Body of pancreas (tissue), 4 donors: ENCODE results near the gene ZBTB20. TPM values are rescaled to one million over a fixed set of nuclear protein-coding genes. Genes with fewer than 3 reads are reported as not detected.

ENCODE experiments used
- ATAC-seq: fragments of 150-250 bp; one replicate; pipeline ENCODE4 v1.9.1; 2016
- DNase-seq, 4 donors: peaks; one replicate each; pipeline ENCODE4 v3.0.0-alpha.2; 2019
- H3K27ac ChIP-seq, 4 donors: fragments of 200-600 bp; sonication (generic); 1 replicate in 3 of 4; 2 replicates in 1 of 4; pipeline versions ENCODE4 v1.5.1 to v1.6.1; 2016 to 2019; ENCODE audit warnings: mild to moderate bottlenecking in 1 of 4, mixed read lengths in 1 of 4, moderate library complexity in 1 of 4
- H3K27me3 ChIP-seq, 2 donors: fragments of 200-600 bp; sonication (generic); one replicate each; pipeline ENCODE4 v1.6.0; 2016; ENCODE audit warnings: mild to moderate bottlenecking in 1 of 2
- H3K36me3 ChIP-seq, 2 donors: fragments of 200-600 bp; sonication (generic); replicated peaks in 1 of 2; 2 replicates each; pipeline ENCODE4 v1.5.1; 2016; ENCODE audit warnings: low read depth in 2 of 2; ENCODE audit not compliant: insufficient read depth in 1 of 2
- H3K4me1 ChIP-seq: fragments of 200-600 bp; sonication (generic); one replicate; pipeline ENCODE4 v1.6.0; 2016
- H3K4me3 ChIP-seq, 2 donors: fragments of 200-600 bp; sonication (generic); 1 replicate in 1 of 2; 2 replicates in 1 of 2; pipeline ENCODE4 v1.5.1; 2016 to 2019
- H3K9me3 ChIP-seq, 3 donors: fragments of 200-600 bp; sonication (generic); 1 replicate in 2 of 3; 2 replicates in 1 of 3; pipeline ENCODE4 v1.5.1; 2016
- CTCF ChIP-seq, 7 experiments: fragments of 450-650 bp in 4 of 7; fragments of 200-600 bp in 3 of 7; sonication (generic) in 3 of 7; IDR thresholded peaks; one replicate each; pipeline ENCODE4 v1.5.1; 2016 to 2019; ENCODE audit warnings: antibody characterized with exemption in 7 of 7
- POLR2A ChIP-seq, 3 donors: fragments of 450-650 bp; IDR thresholded peaks; one replicate each; pipeline ENCODE4 v1.6.1; 2016; ENCODE audit warnings: antibody characterized with exemption in 3 of 3, mild to moderate bottlenecking in 2 of 3
- WGBS, 2 donors: methylation state at CpG; one replicate each; pipeline ENCODE4 v1.1.5; 2017; 5-methylcytosine and 5-hydroxymethylcytosine counted together
- intact Hi-C: fragments of 100-400 bp; cut with DNase I; formaldehyde crosslinking; loops from one replicate; pipeline ENCODE4 v1.15.1; 2023
- total RNA-seq, 2 donors: library from RNA; depleted of rRNA; stranded (reverse); fragments of >200 nt; gene quantifications; one replicate each; pipeline ENCODE4 v1.1.0, GENCODE V29; 2016

Gene ZBTB20
- total RNA-seq, 2 donors from 2014 or later: 48.3 to 77.1 TPM

GRCh38 chr3:114441386-114441785 is 705.7 kb downstream of the ZBTB20 start:
- no peak for TF ChIP-seq POLR2A (IDR thresholded peaks at IDR 0.05)
- no peak for TF ChIP-seq CTCF (IDR thresholded peaks at IDR 0.05)
- peaks cover 40% of the 10 kb centered on the region for H3K4me1 ChIP-seq
- H3K27me3 ChIP-seq: no peaks in the 10 kb centered on the region
- WGBS, 2 donors: 69 to 75% methylated on average over 10 of the region's 10 CpGs
- peak overlapping the region in 2 of 4 donors; percentile 16 to 52 for H3K27ac ChIP-seq
- DNase-seq (no peak), ATAC-seq (no peak)
- no peak overlapping the region for H3K4me3 ChIP-seq
- intact Hi-C loops: no loop called here
- H3K9me3 ChIP-seq: no peaks in the 10 kb centered on the region
- H3K36me3 ChIP-seq: no peaks in the 10 kb centered on the region

- Histone ChIP-seq H3K4me1 (peaks cover 47% of the 10 kb centered on the region), H3K4me3 (no peak overlapping the region), H3K27ac (peak overlapping the region in 2 of 4 donors; percentile 24 to 52), H3K36me3 (no peaks in the 10 kb centered on the region), H3K27me3 (no peaks in the 10 kb centered on the region), H3K9me3 (no peaks in the 10 kb centered on the region)
- DNase-seq (no peak), ATAC-seq (no peak)
- 32 to 33% methylated on average over 4 of the region's 4 CpGs for WGBS, 2 donors
- TF ChIP-seq POLR2A (IDR thresholded peaks at IDR 0.05): no peak
- intact Hi-C loops: no loop called here
Measured at GRCh38 chr3:114440700-114441099, 706.4 kb downstream of the ZBTB20 start.

- 95 to 100% methylated on average over 1 of the region's 1 CpG for WGBS, 2 donors
- H3K27me3 ChIP-seq: no peaks in the 10 kb centered on the region
- no peaks in the 10 kb centered on the region for H3K9me3 ChIP-seq
- ATAC-seq (no peak), DNase-seq (no peak)
- intact Hi-C loops: no loop called here
- H3K4me1 ChIP-seq: peaks cover 51% of the 10 kb centered on the region
- no peak for TF ChIP-seq CTCF (IDR thresholded peaks at IDR 0.05)
- TF ChIP-seq POLR2A (IDR thresholded peaks at IDR 0.05): no peak
- H3K4me3 ChIP-seq: no peak overlapping the region
- H3K36me3 ChIP-seq: no peaks in the 10 kb centered on the region
- no peak overlapping the region for H3K27ac ChIP-seq
Measured at GRCh38 chr3:114439284-114439683, 707.8 kb downstream of the ZBTB20 start.

GRCh38 chr3:114437897-114438296 is 709.2 kb downstream of the ZBTB20 start:
- no peak for TF ChIP-seq CTCF (IDR thresholded peaks at IDR 0.05)
- TF ChIP-seq POLR2A (IDR thresholded peaks at IDR 0.05): no peak
- peaks cover 47% of the 10 kb centered on the region for H3K4me1 ChIP-seq
- intact Hi-C loops: no loop called here
- WGBS, 2 donors: 87 to 93% methylated on average over 2 of the region's 2 CpGs
- H3K36me3 ChIP-seq: no peaks in the 10 kb centered on the region
- no peak for DNase-seq
- H3K27ac ChIP-seq: no peak overlapping the region
- H3K9me3 ChIP-seq: no peaks in the 10 kb centered on the region
- no peak for ATAC-seq
- no peak overlapping the region for H3K4me3 ChIP-seq
- no peaks in the 10 kb centered on the region for H3K27me3 ChIP-seq

- DNase-seq (no peak), ATAC-seq (no peak)
- no peaks in the 10 kb centered on the region for H3K9me3 ChIP-seq
- H3K27me3 ChIP-seq: no peaks in the 10 kb centered on the region
- H3K4me3 ChIP-seq: no peak overlapping the region
- peaks cover 31% of the 10 kb centered on the region for H3K4me1 ChIP-seq
- intact Hi-C loops: no loop called here
- TF ChIP-seq POLR2A (IDR thresholded peaks at IDR 0.05) (no peak), CTCF (IDR thresholded peaks at IDR 0.05) (no peak)
- H3K36me3 ChIP-seq: no peaks in the 10 kb centered on the region
- WGBS, 2 donors: 75 to 96% methylated on average over 2 of the region's 2 CpGs
- H3K27ac ChIP-seq: no peak overlapping the region
Measured at GRCh38 chr3:114436182-114436581, 710.9 kb downstream of the ZBTB20 start.
